ENCODE measurements around the gene PALMD.

The PALMD gene

DNA sequence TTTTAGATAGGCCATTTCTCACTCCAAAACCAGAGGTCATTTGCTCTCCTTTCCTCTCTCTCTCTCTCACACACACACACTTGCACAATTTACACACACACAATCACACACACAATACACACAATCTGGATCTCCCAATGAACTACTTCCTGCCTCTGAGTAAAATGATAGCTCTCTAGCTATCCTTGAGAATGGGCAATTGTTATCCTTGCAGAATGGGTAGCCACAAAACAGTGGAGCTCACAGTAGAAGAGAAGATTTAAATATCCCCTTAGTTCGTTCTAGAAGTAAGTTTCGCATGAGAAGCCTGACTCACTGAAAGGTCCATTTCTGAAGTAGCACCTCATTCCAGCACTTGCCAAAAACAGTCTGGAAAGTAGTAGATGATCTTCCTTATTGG is 17.6 kb downstream of the PALMD start:
- Histone ChIP-seq H2BK5ac (ENCODE audit: low read length) (no peak overlapping the region), H2BK120ac (ENCODE audit: low read depth, low read length) (no peak overlapping the region), H4K8ac (ENCODE audit: low read depth, low read length) (no peak overlapping the region), H3K79me2 (ENCODE audit: control insufficient read depth, insufficient read depth, low read length) (no peaks in the 10 kb centered on the region), H3K9ac (ENCODE audit: low read length) (no peak overlapping the region), H3K4me2 (ENCODE audit: low read length) (no peak overlapping the region), H3K27ac (ENCODE audit: low read depth, low read length) (no peak overlapping the region), H3K4me3 (ENCODE audit: low read length) (no peak overlapping the region), H3K79me1 (ENCODE audit: low read length) (no peaks in the 10 kb centered on the region), H4K5ac (ENCODE audit: low read length) (no peak overlapping the region), H2BK15ac (replicated peaks; ENCODE audit: low read depth) (no peak overlapping the region), H3K4me1 (ENCODE audit: control insufficient read depth, low read depth, low read length) (no peaks in the 10 kb centered on the region), H3K36me3 (ENCODE audit: control insufficient read depth, insufficient read depth, low read length) (no peaks in the 10 kb centered on the region), H3K56ac (ENCODE audit: low read length) (no peak overlapping the region), H3K23ac (ENCODE audit: low read length) (no peak overlapping the region), H3K27me3 (ENCODE audit: insufficient read depth, low read length, poor library complexity) (no peaks in the 10 kb centered on the region), H2AK5ac (ENCODE audit: low read length) (no peak overlapping the region), H3K4ac (ENCODE audit: low read depth, low read length) (no peak overlapping the region), H3K18ac (ENCODE audit: low read length) (no peak overlapping the region)
- no peak for DNase-seq
- no CpG with 5 or more reads among the region's 2 CpGs for WGBS (ENCODE audit: extremely low coverage, insufficient coverage, low lambda C conversion rate)

- H3K4me1 ChIP-seq (ENCODE audit: control insufficient read depth, low read depth, low read length) = no peaks in the 10 kb centered on the region
- no CpG with 5 or more reads among the region's 1 CpG for WGBS (ENCODE audit: extremely low coverage, insufficient coverage, low lambda C conversion rate)
These were observed 19.3 kb downstream of the PALMD start for GRCh38 chr1:99665212-99665611.

GRCh38 chr1:99669376-99669775 is 23.5 kb downstream of the PALMD start:
- Histone ChIP-seq H2BK5ac (ENCODE audit: low read length) (no peak overlapping the region), H3K36me3 (ENCODE audit: control insufficient read depth, insufficient read depth, low read length) (no peaks in the 10 kb centered on the region), H3K4ac (ENCODE audit: low read depth, low read length) (no peak overlapping the region), H3K18ac (ENCODE audit: low read length) (no peak overlapping the region), H3K79me2 (ENCODE audit: control insufficient read depth, insufficient read depth, low read length) (no peaks in the 10 kb centered on the region), H3K56ac (ENCODE audit: low read length) (no peak overlapping the region), H3K4me1 (ENCODE audit: control insufficient read depth, low read depth, low read length) (no peaks in the 10 kb centered on the region), H3K4me3 (ENCODE audit: low read length) (no peak overlapping the region), H2BK15ac (replicated peaks; ENCODE audit: low read depth) (no peak overlapping the region), H3K27me3 (ENCODE audit: insufficient read depth, low read length, poor library complexity) (no peaks in the 10 kb centered on the region), H4K5ac (ENCODE audit: low read length) (no peak overlapping the region), H3K9ac (ENCODE audit: low read length) (no peak overlapping the region), H3K79me1 (ENCODE audit: low read length) (no peaks in the 10 kb centered on the region), H4K8ac (ENCODE audit: low read depth, low read length) (no peak overlapping the region), H2AK5ac (ENCODE audit: low read length) (no peak overlapping the region), H2BK120ac (ENCODE audit: low read depth, low read length) (no peak overlapping the region), H3K23ac (ENCODE audit: low read length) (no peak overlapping the region), H3K4me2 (ENCODE audit: low read length) (no peak overlapping the region), H3K27ac (ENCODE audit: low read depth, low read length) (no peak overlapping the region)
- DNase-seq = no peak
- no CpG with 5 or more reads among the region's 4 CpGs for WGBS (ENCODE audit: extremely low coverage, insufficient coverage, low lambda C conversion rate)

More at GRCh38 chr1:99665212-99665611, 19.3 kb downstream of the PALMD start:
- H3K56ac ChIP-seq (ENCODE audit: low read length) = no peak overlapping the region
- H2AK5ac ChIP-seq (ENCODE audit: low read length) = no peak overlapping the region
- no peak overlapping the region for H3K4ac ChIP-seq (ENCODE audit: low read depth, low read length)
- DNase-seq = no peak
- no peak overlapping the region for H2BK120ac ChIP-seq (ENCODE audit: low read depth, low read length)
- H3K18ac ChIP-seq (ENCODE audit: low read length) = no peak overlapping the region
- H3K79me2 ChIP-seq (ENCODE audit: control insufficient read depth, insufficient read depth, low read length) = no peaks in the 10 kb centered on the region
- H3K23ac ChIP-seq (ENCODE audit: low read length) = no peak overlapping the region
- no peak overlapping the region for H3K4me3 ChIP-seq (ENCODE audit: low read length)
- no peaks in the 10 kb centered on the region for H3K27me3 ChIP-seq (ENCODE audit: insufficient read depth, low read length, poor library complexity)
- H4K5ac ChIP-seq (ENCODE audit: low read length) = no peak overlapping the region
- H3K9ac ChIP-seq (ENCODE audit: low read length) = no peak overlapping the region
- no peak overlapping the region for H2BK15ac ChIP-seq (replicated peaks; ENCODE audit: low read depth)
- no peak overlapping the region for H3K27ac ChIP-seq (ENCODE audit: low read depth, low read length)
- H2BK5ac ChIP-seq (ENCODE audit: low read length) = no peak overlapping the region
- H3K79me1 ChIP-seq (ENCODE audit: low read length) = no peaks in the 10 kb centered on the region
- H4K8ac ChIP-seq (ENCODE audit: low read depth, low read length) = no peak overlapping the region
- H3K4me2 ChIP-seq (ENCODE audit: low read length) = no peak overlapping the region
- no peaks in the 10 kb centered on the region for H3K36me3 ChIP-seq (ENCODE audit: control insufficient read depth, insufficient read depth, low read length)

GRCh38 chr1:99669821-99670220 is 23.9 kb downstream of the PALMD start:
- no peak overlapping the region for H3K18ac ChIP-seq (ENCODE audit: low read length)
- 100% methylated on average over 1 of the region's 2 CpGs for WGBS (ENCODE audit: extremely low coverage, insufficient coverage, low lambda C conversion rate)
- H3K9ac ChIP-seq (ENCODE audit: low read length) = no peak overlapping the region
- no peaks in the 10 kb centered on the region for H3K36me3 ChIP-seq (ENCODE audit: control insufficient read depth, insufficient read depth, low read length)
- H3K27ac ChIP-seq (ENCODE audit: low read depth, low read length) = no peak overlapping the region
- no peaks in the 10 kb centered on the region for H3K4me1 ChIP-seq (ENCODE audit: control insufficient read depth, low read depth, low read length)
- H3K56ac ChIP-seq (ENCODE audit: low read length) = no peak overlapping the region
- no peak overlapping the region for H2BK5ac ChIP-seq (ENCODE audit: low read length)
- H3K4ac ChIP-seq (ENCODE audit: low read depth, low read length) = no peak overlapping the region
- DNase-seq = no peak
- H3K27me3 ChIP-seq (ENCODE audit: insufficient read depth, low read length, poor library complexity) = no peaks in the 10 kb centered on the region
- H2AK5ac ChIP-seq (ENCODE audit: low read length) = no peak overlapping the region
- H3K4me3 ChIP-seq (ENCODE audit: low read length) = no peak overlapping the region
- no peaks in the 10 kb centered on the region for H3K79me1 ChIP-seq (ENCODE audit: low read length)
- H3K4me2 ChIP-seq (ENCODE audit: low read length) = no peak overlapping the region
- no peaks in the 10 kb centered on the region for H3K79me2 ChIP-seq (ENCODE audit: control insufficient read depth, insufficient read depth, low read length)
- H2BK15ac ChIP-seq (replicated peaks; ENCODE audit: low read depth) = no peak overlapping the region
- no peak overlapping the region for H4K5ac ChIP-seq (ENCODE audit: low read length)
- H3K23ac ChIP-seq (ENCODE audit: low read length) = no peak overlapping the region
- H2BK120ac ChIP-seq (ENCODE audit: low read depth, low read length) = no peak overlapping the region
- H4K8ac ChIP-seq (ENCODE audit: low read depth, low read length) = no peak overlapping the region

- Histone ChIP-seq H2AK5ac (ENCODE audit: low read length) (no peak overlapping the region), H3K56ac (ENCODE audit: low read length) (no peak overlapping the region), H3K4me2 (ENCODE audit: low read length) (no peak overlapping the region), H4K8ac (ENCODE audit: low read depth, low read length) (no peak overlapping the region), H3K23ac (ENCODE audit: low read length) (no peak overlapping the region), H3K18ac (ENCODE audit: low read length) (no peak overlapping the region), H3K9ac (ENCODE audit: low read length) (no peak overlapping the region), H3K4me1 (ENCODE audit: control insufficient read depth, low read depth, low read length) (no peaks in the 10 kb centered on the region), H3K79me1 (ENCODE audit: low read length) (no peaks in the 10 kb centered on the region), H3K4ac (ENCODE audit: low read depth, low read length) (no peak overlapping the region), H4K5ac (ENCODE audit: low read length) (no peak overlapping the region), H2BK15ac (replicated peaks; ENCODE audit: low read depth) (no peak overlapping the region), H3K79me2 (ENCODE audit: control insufficient read depth, insufficient read depth, low read length) (no peaks in the 10 kb centered on the region), H2BK120ac (ENCODE audit: low read depth, low read length) (no peak overlapping the region), H2BK5ac (ENCODE audit: low read length) (no peak overlapping the region), H3K27me3 (ENCODE audit: insufficient read depth, low read length, poor library complexity) (no peaks in the 10 kb centered on the region), H3K36me3 (ENCODE audit: control insufficient read depth, insufficient read depth, low read length) (no peaks in the 10 kb centered on the region), H3K4me3 (ENCODE audit: low read length) (no peak overlapping the region), H3K27ac (ENCODE audit: low read depth, low read length) (no peak overlapping the region)
- no CpG with 5 or more reads among the region's 1 CpG for WGBS (ENCODE audit: extremely low coverage, insufficient coverage, low lambda C conversion rate)
- DNase-seq = no peak
These were observed 24.7 kb downstream of the PALMD start for GRCh38 chr1:99670583-99670982.

DNA sequence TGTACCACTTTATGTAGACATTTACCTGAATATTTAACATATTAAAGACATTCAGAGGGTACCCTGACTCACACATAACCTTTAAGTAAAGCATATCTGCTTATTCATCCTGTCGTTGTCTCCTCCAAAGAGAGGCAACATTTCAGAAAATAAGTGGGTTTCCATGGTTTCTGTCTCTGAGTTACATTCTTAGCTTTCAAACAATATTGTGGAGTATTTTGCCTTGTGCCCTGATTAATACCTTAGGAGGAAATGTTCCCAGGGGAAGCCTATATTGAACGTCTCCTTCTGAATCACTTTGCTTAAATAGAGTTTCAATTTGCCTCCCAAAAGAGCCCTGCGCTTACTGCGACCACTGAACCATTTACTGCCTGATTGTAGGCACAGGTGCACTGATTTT is 26.1 kb downstream of the PALMD start:
- H2BK5ac ChIP-seq (ENCODE audit: low read length) = no peak overlapping the region
- no peaks in the 10 kb centered on the region for H3K4me1 ChIP-seq (ENCODE audit: control insufficient read depth, low read depth, low read length)
- H3K4me2 ChIP-seq (ENCODE audit: low read length) = no peak overlapping the region
- H3K79me1 ChIP-seq (ENCODE audit: low read length) = no peaks in the 10 kb centered on the region
- H3K27me3 ChIP-seq (ENCODE audit: insufficient read depth, low read length, poor library complexity) = no peaks in the 10 kb centered on the region
- H3K9ac ChIP-seq (ENCODE audit: low read length) = no peak overlapping the region
- no peak overlapping the region for H3K4me3 ChIP-seq (ENCODE audit: low read length)
- H3K36me3 ChIP-seq (ENCODE audit: control insufficient read depth, insufficient read depth, low read length) = no peaks in the 10 kb centered on the region
- WGBS (ENCODE audit: extremely low coverage, insufficient coverage, low lambda C conversion rate) = no CpG with 5 or more reads among the region's 4 CpGs
- no peak overlapping the region for H3K18ac ChIP-seq (ENCODE audit: low read length)
- H4K5ac ChIP-seq (ENCODE audit: low read length) = no peak overlapping the region
- H3K23ac ChIP-seq (ENCODE audit: low read length) = no peak overlapping the region
- DNase-seq = no peak
- H3K4ac ChIP-seq (ENCODE audit: low read depth, low read length) = no peak overlapping the region
- H3K56ac ChIP-seq (ENCODE audit: low read length) = no peak overlapping the region
- H2BK15ac ChIP-seq (replicated peaks; ENCODE audit: low read depth) = no peak overlapping the region
- no peaks in the 10 kb centered on the region for H3K79me2 ChIP-seq (ENCODE audit: control insufficient read depth, insufficient read depth, low read length)
- no peak overlapping the region for H2BK120ac ChIP-seq (ENCODE audit: low read depth, low read length)
- no peak overlapping the region for H2AK5ac ChIP-seq (ENCODE audit: low read length)
- no peak overlapping the region for H4K8ac ChIP-seq (ENCODE audit: low read depth, low read length)
- H3K27ac ChIP-seq (ENCODE audit: low read depth, low read length) = no peak overlapping the region

All from mesendoderm (in vitro differentiated cells).